Measurements from ENCODE around the gene IFT25. TPM values are rescaled to one million over a fixed set of nuclear protein-coding genes. Genes with fewer than 3 reads are reported as not detected.

Gene IFT25
- total and polyA plus RNA-seq, 2 of the 13 experiments (the other 11 are each of a cell fraction or from before 2014, with no cell fraction given), result 19.7 to 48.0 TPM

DNA sequence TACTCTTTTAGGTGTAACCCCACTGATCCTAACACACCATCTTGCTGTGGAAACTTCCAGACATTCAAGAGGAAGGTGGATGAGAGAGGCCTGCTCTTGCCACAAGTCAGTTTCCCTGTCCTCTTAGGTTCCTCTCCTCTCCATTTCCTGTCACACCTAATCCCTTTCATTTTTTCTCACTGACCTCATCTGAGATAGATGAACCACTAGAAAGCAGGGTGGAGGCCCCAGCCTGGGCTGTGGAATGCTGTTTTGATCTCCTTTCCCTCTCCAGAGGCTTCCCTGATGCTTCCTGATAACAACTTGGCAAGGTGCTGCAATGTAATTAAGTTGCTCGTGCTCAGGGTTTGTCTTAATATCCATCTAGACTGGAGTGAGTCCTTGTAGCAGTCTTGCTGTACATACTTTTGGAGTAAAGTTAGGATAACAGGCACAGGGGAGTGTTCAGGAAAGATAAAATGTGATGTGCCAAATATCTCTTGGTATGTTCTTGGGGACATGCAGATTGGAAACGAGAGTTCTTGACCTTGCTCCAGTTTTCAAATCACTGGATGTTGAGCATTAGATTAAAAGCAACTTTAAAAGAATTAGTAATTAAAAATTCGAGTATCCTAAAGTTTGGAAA, 11.8 kb upstream of the IFT25 start:
- no peak overlapping the region for H3K4me3 ChIP-seq (replicated peaks in 1 of 3; ENCODE audit: insufficient read depth in 1 of 3, low read depth in 2 of 3, low read length in 3 of 3)
- H3K36me3 ChIP-seq (replicated peaks in 1 of 2; ENCODE audit: control insufficient read depth in 1 of 2, insufficient read depth in 2 of 2, low read length in 2 of 2), result peaks cover 9 to 74% of the 10 kb centered on the region in 2 experiments
- ChIA-PET POLR2A (interaction anchor here (1.5 kb wide), 1 partner anchor 11 kb away, joined by 7 read pairs; the partner anchor contains the start of genes IFT25 and LRRC42), CTCF (ENCODE audit: low intra/inter-chr PET ratio, low total read pairs) (interaction anchor here (1.2 kb wide), 1 partner anchor 79 kb away, joined by 3 read pairs; no protein-coding TSS in a partner anchor)
- H3K4me1 ChIP-seq (ENCODE audit: insufficient read depth, low read length), result peaks cover 19% of the 10 kb centered on the region
- H3K79me2 ChIP-seq (ENCODE audit: insufficient read depth, low read length), result peaks cover 4% of the 10 kb centered on the region
- no peak overlapping the region for H2AFZ ChIP-seq (ENCODE audit: low read length)
- H3K4me2 ChIP-seq (ENCODE audit: low read depth, low read length), result no peak overlapping the region
- in situ Hi-C loops (cut with HindIII; ENCODE audit: extremely low pct_ligation_motif_present, low pct_unique_long_range_greater_than_20kb), result no loop called here
- ATAC-seq (peak; percentile 75), DNase-seq (ENCODE audit: low spot score) (peak; percentile 80), FAIRE-seq (peak; percentile 21)
- H3K27ac ChIP-seq (ENCODE audit: extremely low read length, insufficient read depth, low read length), result peak overlapping the region; percentile 26
- no peaks in the 10 kb centered on the region for H4K20me1 ChIP-seq (ENCODE audit: insufficient read depth, low read length)
- intact Hi-C loops (cut with micrococcal nuclease; ENCODE audit: unreplicated experiment), result no loop called here
- H3K9me3 ChIP-seq (ENCODE audit: low read length), result no peaks in the 10 kb centered on the region
- H3K27me3 ChIP-seq (ENCODE audit: control insufficient read depth in 1 of 2, insufficient read depth in 2 of 2, low read length in 2 of 2), result no peaks in the 10 kb centered on the region
- no TSS peak for BruUV-seq (replicated peaks)
- 70% methylated on average over 3 of the region's 3 CpGs for WGBS (ENCODE audit: low lambda C conversion rate)
- H3K9ac ChIP-seq (ENCODE audit: insufficient read depth, low read depth, low read length), result no peak overlapping the region
- TF ChIP-seq, protein P1, sequence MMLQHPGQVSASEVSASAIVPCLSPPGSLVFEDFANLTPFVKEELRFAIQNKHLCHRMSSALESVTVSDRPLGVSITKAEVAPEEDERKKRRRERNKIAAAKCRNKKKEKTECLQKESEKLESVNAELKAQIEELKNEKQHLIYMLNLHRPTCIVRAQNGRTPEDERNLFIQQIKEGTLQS (CRISPR knock-in tag; IDR thresholded peaks at IDR 0.05), result 0 out of 2 replicates have a peak, but pooled peaks have one; percentile 64
- TF ChIP-seq, protein P2, sequence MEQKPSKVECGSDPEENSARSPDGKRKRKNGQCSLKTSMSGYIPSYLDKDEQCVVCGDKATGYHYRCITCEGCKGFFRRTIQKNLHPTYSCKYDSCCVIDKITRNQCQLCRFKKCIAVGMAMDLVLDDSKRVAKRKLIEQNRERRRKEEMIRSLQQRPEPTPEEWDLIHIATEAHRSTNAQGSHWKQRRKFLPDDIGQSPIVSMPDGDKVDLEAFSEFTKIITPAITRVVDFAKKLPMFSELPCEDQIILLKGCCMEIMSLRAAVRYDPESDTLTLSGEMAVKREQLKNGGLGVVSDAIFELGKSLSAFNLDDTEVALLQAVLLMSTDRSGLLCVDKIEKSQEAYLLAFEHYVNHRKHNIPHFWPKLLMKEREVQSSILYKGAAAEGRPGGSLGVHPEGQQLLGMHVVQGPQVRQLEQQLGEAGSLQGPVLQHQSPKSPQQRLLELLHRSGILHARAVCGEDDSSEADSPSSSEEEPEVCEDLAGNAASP (CRISPR knock-in tag; IDR thresholded peaks at IDR 0.05; ENCODE audit: borderline replicate concordance), result 0 out of 2 replicates have a peak, but pooled peaks have one; percentile 18
- no peak for TF ChIP-seq MXI1 (IDR thresholded peaks at IDR 0.05; ENCODE audit: borderline replicate concordance, low read depth, low read length)
- TF ChIP-seq ZNF567 (CRISPR knock-in tag; IDR thresholded peaks at IDR 0.05; ENCODE audit: borderline replicate concordance), result no peak
- no peak for TF ChIP-seq ZNF7 (CRISPR knock-in tag; IDR thresholded peaks at IDR 0.05)
- TF ChIP-seq ZNF766 (CRISPR knock-in tag; IDR thresholded peaks at IDR 0.05; ENCODE audit: borderline replicate concordance), result no peak
- no peak for TF ChIP-seq FOXC1 (CRISPR knock-in tag; IDR thresholded peaks at IDR 0.05; ENCODE audit: borderline replicate concordance)
- no peak for TF ChIP-seq ZNF33B (CRISPR knock-in tag; IDR thresholded peaks at IDR 0.05)
- TF ChIP-seq KAT8 (CRISPR knock-in tag; IDR thresholded peaks at IDR 0.05), result 0 out of 2 replicates have a peak, but pooled peaks have one; percentile 37
- no peak for TF ChIP-seq ZNF101 (CRISPR knock-in tag; IDR thresholded peaks at IDR 0.05; ENCODE audit: borderline replicate concordance, low read depth)
- TF ChIP-seq, protein P3, sequence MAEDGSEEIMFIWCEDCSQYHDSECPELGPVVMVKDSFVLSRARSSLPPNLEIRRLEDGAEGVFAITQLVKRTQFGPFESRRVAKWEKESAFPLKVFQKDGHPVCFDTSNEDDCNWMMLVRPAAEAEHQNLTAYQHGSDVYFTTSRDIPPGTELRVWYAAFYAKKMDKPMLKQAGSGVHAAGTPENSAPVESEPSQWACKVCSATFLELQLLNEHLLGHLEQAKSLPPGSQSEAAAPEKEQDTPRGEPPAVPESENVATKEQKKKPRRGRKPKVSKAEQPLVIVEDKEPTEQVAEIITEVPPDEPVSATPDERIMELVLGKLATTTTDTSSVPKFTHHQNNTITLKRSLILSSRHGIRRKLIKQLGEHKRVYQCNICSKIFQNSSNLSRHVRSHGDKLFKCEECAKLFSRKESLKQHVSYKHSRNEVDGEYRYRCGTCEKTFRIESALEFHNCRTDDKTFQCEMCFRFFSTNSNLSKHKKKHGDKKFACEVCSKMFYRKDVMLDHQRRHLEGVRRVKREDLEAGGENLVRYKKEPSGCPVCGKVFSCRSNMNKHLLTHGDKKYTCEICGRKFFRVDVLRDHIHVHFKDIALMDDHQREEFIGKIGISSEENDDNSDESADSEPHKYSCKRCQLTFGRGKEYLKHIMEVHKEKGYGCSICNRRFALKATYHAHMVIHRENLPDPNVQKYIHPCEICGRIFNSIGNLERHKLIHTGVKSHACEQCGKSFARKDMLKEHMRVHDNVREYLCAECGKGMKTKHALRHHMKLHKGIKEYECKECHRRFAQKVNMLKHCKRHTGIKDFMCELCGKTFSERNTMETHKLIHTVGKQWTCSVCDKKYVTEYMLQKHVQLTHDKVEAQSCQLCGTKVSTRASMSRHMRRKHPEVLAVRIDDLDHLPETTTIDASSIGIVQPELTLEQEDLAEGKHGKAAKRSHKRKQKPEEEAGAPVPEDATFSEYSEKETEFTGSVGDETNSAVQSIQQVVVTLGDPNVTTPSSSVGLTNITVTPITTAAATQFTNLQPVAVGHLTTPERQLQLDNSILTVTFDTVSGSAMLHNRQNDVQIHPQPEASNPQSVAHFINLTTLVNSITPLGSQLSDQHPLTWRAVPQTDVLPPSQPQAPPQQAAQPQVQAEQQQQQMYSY (CRISPR knock-in tag; IDR thresholded peaks at IDR 0.05), result no peak
- TF ChIP-seq ZNF354B (CRISPR knock-in tag; IDR thresholded peaks at IDR 0.05), result no peak
- TF ChIP-seq ZNF780A (CRISPR knock-in tag; IDR thresholded peaks at IDR 0.05), result no peak
- TF ChIP-seq PPARG (CRISPR knock-in tag; conservative IDR thresholded peaks at IDR 0.05), result no peak
- peak; percentile 53; the same call in 1 of the 2 replicates for TF ChIP-seq ETV5 (CRISPR knock-in tag; IDR thresholded peaks at IDR 0.05; ENCODE audit: borderline replicate concordance)
- peak; percentile 82 for TF ChIP-seq TEAD3 (CRISPR knock-in tag; optimal IDR thresholded peaks at IDR 0.05; ENCODE audit: borderline replicate concordance)
- peak; percentile 35; the same call in 1 of the 2 replicates for TF ChIP-seq SAP130 (CRISPR knock-in tag; IDR thresholded peaks at IDR 0.05; ENCODE audit: low read depth)
- TF ChIP-seq, protein P4, sequence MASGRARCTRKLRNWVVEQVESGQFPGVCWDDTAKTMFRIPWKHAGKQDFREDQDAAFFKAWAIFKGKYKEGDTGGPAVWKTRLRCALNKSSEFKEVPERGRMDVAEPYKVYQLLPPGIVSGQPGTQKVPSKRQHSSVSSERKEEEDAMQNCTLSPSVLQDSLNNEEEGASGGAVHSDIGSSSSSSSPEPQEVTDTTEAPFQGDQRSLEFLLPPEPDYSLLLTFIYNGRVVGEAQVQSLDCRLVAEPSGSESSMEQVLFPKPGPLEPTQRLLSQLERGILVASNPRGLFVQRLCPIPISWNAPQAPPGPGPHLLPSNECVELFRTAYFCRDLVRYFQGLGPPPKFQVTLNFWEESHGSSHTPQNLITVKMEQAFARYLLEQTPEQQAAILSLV (CRISPR knock-in tag; IDR thresholded peaks at IDR 0.05; ENCODE audit: borderline replicate concordance), result no peak
- TF ChIP-seq MBD4 (IDR thresholded peaks at IDR 0.05; ENCODE audit: borderline replicate concordance, low read length), result no peak

All from HepG2 (cell line).